Measurements from ENCODE around the gene TJP3. TPM values are rescaled to one million over a fixed set of nuclear protein-coding genes. Genes with fewer than 3 reads are reported as not detected.
"Not testable (repeated sequence)": the region's sequence is repeated elsewhere in the genome, so short reads cannot be mapped to it uniquely, and the experiment has no call there.

The TJP3 gene
- total and polyA plus RNA-seq, 8 donors = 31.9 to 204 (median 94.1) TPM

DNA sequence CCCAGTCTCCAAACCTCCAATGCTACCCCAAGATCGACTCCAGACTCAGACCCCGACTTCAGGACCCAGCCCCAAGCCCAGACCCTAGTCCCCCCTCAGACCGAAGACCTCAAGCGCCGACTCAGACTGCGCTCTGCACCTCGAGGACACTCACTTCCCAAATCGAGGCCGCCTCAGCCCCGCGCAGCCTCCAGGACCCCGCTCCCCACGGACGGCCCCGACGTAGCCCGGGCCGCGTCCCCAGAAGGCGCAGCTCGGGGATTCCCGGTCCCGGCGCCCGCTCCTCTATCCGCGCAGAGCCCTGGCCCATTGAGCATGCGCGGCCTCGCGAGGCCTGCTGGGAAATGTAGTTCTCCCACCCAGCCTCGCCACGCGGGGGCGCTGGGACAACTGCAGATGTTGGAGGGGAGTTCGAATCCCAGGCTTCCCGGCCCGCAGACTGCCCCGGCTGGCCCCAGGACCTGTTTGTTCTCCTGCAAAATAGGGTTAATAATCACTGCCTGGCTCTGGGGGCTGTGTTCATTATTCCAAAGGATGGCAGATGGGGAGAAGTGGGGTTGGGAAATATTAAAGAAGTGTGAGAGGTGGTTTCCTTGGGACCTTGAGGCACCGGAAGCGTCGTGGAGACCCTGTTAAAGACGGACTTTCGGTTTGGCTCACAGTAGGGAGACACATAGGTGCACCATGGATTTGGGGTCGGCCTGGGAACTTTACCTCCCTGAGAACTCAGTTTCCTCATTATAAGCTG, 53.4 kb downstream of the TJP3 start, which contains the start of gene APBA3:
TSS of gene APBA3 (minus strand) at position 311 of the 748 bp plus-strand sequence. CDS start 1,428 bp downstream, outside the sequence.
- Histone ChIP-seq H3K4me1 (peaks cover 26 to 63% (median 52%) of the 10 kb centered on the region in 4 donors), H3K27me3 (no peaks in the 10 kb centered on the region), H3K36me3 (peaks cover 43 to 50% (median 49%) of the 10 kb centered on the region in 4 donors), H3K4me3 (peak within 1 kb of the TSS; percentile 78 to 96 (median 80)), H3K9me3 (no peaks in the 10 kb centered on the region), H3K27ac (peak within 1 kb of the TSS; percentile 85 to 100 (median 98))
- TF ChIP-seq EP300 (IDR thresholded peaks at IDR 0.05) (no peak), CTCF (IDR thresholded peaks at IDR 0.05) (peak in 5 of 7 experiments; percentile 40 to 85 (median 75)), POLR2AphosphoS5 (IDR thresholded peaks at IDR 0.05) (peak; percentile 74 to 93 (median 86)), POLR2A (IDR thresholded peaks at IDR 0.05) (peak in 1 of 4 donors; percentile 45)
- DNase-seq = peak; percentile 95 to 96
- intact Hi-C loops (cut with DNase I; ENCODE audit: low total_unique reads) = no loop called here
- 3 to 7% (median 4%) methylated on average over 15 to 45 of the region's 45 CpGs for WGBS, 5 donors

DNA sequence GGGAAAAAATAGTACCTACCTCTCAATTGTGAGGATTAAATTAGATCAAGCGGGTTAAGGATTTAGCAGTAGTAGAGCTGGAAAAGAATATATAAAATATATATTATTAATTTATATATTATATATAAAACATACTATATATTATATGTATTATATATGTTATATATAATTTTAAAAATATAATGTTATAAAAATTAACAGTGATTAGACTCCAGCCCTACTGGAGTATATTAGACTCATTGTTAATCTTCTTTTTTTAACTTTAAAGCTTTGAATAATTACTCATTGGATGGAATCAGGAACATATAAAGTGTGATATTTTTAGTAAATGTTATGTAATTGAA, 53.9 kb downstream of the TJP3 start:
- H3K36me3 ChIP-seq = peaks cover 45 to 52% (median 51%) of the 10 kb centered on the region in 4 donors
- peak overlapping the region in 1 of 4 donors; percentile 75 for H3K4me3 ChIP-seq
- TF ChIP-seq EP300 (IDR thresholded peaks at IDR 0.05) (no peak), CTCF (IDR thresholded peaks at IDR 0.05) (no peak), POLR2A (IDR thresholded peaks at IDR 0.05) (no peak), POLR2AphosphoS5 (IDR thresholded peaks at IDR 0.05) (no peak)
- no peaks in the 10 kb centered on the region for H3K9me3 ChIP-seq
- DNase-seq = no peak
- 53 to 61% (median 58%) methylated on average over 1 of the region's 1 CpG for WGBS, 5 donors
- no peaks in the 10 kb centered on the region for H3K27me3 ChIP-seq
- H3K4me1 ChIP-seq = peaks cover 26 to 66% (median 52%) of the 10 kb centered on the region in 4 donors
- intact Hi-C loops (cut with DNase I; ENCODE audit: low total_unique reads) = no loop called here
- peak overlapping the region; percentile 81 to 100 (median 98) for H3K27ac ChIP-seq

DNA sequence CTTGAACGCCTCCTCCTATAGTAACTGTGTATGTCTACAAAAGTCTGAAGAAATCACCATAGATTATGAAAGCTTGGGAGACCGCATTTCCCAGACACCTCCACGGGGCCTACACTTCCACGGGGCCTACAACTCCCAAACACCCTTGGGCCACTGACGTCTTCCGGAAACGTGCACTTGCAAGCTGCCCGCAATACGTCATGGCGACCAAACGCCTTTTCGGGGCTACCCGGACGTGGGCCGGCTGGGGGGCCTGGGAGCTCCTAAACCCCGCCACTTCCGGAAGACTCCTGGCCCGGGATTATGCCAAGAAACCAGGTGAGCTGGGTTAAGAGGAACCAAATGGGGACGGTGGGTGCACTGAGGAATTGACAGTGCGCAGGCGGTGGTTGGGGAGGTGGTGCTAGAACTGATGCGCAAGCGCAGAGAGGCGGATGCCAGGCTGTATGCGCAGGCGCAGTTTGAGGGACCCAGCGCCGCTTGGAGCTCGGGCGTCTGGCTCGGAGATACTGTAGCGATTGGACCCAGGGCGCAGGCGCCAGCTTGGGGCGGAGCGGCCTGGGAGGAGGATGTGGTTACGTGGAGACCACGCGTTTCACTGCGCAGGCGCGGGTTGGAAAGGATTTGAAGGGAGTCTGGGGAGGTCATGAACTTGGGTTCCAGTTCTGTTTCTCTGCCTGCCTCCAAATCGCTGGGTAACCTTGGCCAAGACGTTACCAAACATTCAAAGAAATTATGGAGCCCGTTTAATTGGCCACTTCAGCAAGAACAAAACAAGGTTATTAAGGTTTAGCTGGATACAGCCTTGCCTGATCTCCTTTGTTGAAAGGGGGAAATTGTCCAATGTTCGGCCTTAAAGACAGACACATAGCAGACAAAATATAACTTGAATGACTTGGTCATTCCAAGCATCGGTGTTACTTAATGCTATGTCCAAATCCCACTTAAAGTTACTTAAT, 54.6 kb downstream of the TJP3 start, which contains the start of gene MRPL54:
TSS of gene MRPL54 (plus strand) at position 182 of the 959 bp plus-strand sequence. CDS start at position 201, 19 bp downstream.
- peak within 1 kb of the TSS; percentile 85 to 100 (median 98) for H3K27ac ChIP-seq
- peak; percentile 100 for DNase-seq
- peak within 1 kb of the TSS; percentile 78 to 96 (median 80) for H3K4me3 ChIP-seq
- peaks cover 26 to 66% (median 50%) of the 10 kb centered on the region in 4 donors for H3K4me1 ChIP-seq
- H3K36me3 ChIP-seq = peaks cover 45 to 52% (median 51%) of the 10 kb centered on the region in 4 donors
- no peaks in the 10 kb centered on the region for H3K27me3 ChIP-seq
- H3K9me3 ChIP-seq = no peaks in the 10 kb centered on the region
- intact Hi-C loops (cut with DNase I; ENCODE audit: low total_unique reads) = no loop called here
- 2 to 3% (median 3%) methylated on average over 42 to 47 of the region's 47 CpGs for WGBS, 5 donors
- TF ChIP-seq EP300 (IDR thresholded peaks at IDR 0.05) (peak; percentile 25), CTCF (IDR thresholded peaks at IDR 0.05) (peak in 1 of 7 experiments; percentile 17), POLR2A (IDR thresholded peaks at IDR 0.05) (no peak), POLR2AphosphoS5 (IDR thresholded peaks at IDR 0.05) (peak; percentile 57 to 88 (median 87))

DNA sequence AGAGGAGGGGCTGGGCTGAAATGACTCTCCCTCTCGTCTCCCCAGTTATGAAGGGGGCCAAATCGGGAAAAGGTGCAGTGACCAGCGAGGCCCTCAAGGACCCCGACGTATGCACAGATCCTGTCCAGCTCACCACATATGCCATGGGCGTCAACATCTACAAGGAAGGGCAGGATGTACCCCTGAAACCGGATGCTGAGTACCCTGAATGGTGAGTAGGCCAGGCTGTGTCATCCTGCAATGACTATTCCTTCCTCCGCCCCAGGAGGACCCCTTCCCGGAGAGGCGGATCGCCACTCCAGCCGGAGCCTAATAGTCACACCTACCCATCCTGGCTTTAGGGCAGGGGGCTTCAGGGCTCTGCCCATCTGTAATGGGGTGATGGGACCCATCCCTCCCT, 56.9 kb downstream of the TJP3 start:
- peaks cover 12 to 43% (median 30%) of the 10 kb centered on the region in 4 donors for H3K4me1 ChIP-seq
- no peaks in the 10 kb centered on the region for H3K9me3 ChIP-seq
- no peak overlapping the region for H3K27ac ChIP-seq
- no peak for DNase-seq
- no peak for TF ChIP-seq POLR2AphosphoS5 (IDR thresholded peaks at IDR 0.05)
- no peak for TF ChIP-seq EP300 (IDR thresholded peaks at IDR 0.05)
- WGBS, 5 donors = 89 to 92% (median 92%) methylated on average over 12 of the region's 12 CpGs
- intact Hi-C loops (cut with DNase I; ENCODE audit: low total_unique reads) = no loop called here
- H3K36me3 ChIP-seq = peaks cover 35 to 54% (median 50%) of the 10 kb centered on the region in 4 donors
- H3K27me3 ChIP-seq = no peaks in the 10 kb centered on the region
- no peak overlapping the region for H3K4me3 ChIP-seq

- H3K4me3 ChIP-seq; DNase-seq; intact Hi-C loops (cut with DNase I; ENCODE audit: low total_unique reads); H3K27me3 ChIP-seq; H3K27ac ChIP-seq; H3K9me3 ChIP-seq: not testable (repeated sequence)
- Histone ChIP-seq H3K4me1 (peaks cover 12 to 37% (median 24%) of the 10 kb centered on the region in 4 donors), H3K36me3 (peaks cover 35 to 56% (median 51%) of the 10 kb centered on the region in 4 donors)
- 90 to 97% (median 96%) methylated on average over 5 of the region's 5 CpGs for WGBS, 5 donors
Measured at GRCh38 chr19:3765757-3766156, 57.6 kb downstream of the TJP3 start.
